ENCODE data around the gene TNIK. TPM values are rescaled to one million over a fixed set of nuclear protein-coding genes. Genes with fewer than 3 reads are reported as not detected.

TNIK gene
- total and polyA plus RNA-seq, 2 experiments from 2014 or later = 14.6 to 34.3 TPM

DNA sequence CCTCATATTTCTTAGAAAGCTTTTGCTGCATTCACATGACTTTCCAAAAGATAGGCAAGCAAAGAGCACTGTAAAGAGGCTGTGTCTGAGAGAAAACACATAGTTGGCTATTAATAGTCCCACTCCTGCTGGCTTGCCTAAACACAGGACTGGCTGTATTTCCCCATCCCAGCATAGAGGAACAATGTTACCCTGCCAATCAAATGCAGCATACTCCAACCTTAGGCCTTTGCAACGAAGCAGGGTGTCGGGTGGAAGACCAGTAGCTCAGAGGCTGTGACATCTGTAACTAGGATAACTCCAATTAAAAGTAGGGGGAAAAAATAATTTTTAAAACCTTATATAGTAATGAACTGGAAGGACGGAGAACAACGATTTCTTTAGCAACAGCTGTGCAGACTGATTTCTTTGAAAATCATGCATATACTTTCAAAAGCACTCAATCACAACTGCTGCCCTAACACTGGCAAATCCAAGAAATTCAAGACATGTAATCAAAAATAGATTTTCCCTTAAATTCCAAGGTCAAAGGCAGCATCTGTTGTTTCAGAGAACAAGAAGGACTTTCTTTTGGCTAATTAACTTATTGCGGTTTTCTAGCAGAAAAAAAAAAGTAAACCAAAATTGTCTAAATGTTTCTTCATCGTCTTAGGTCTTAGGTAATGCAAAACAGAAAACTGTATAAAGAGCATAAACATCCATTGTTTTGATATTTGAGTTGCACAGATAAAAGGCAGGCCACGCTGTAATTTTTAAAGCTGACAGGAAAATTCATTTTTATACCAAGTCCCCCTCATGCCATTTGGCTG is 139.3 kb downstream of the TNIK start (continued):
- TF ChIP-seq EZH2phosphoT487 (IDR thresholded peaks at IDR 0.05; ENCODE audit: unreplicated experiment) (no peak), ZNF331 (CRISPR knock-in tag; IDR thresholded peaks at IDR 0.05; ENCODE audit: low read depth) (no peak), ETS1 (IDR thresholded peaks at IDR 0.05) (no peak), NANOG (IDR thresholded peaks at IDR 0.05; ENCODE audit: borderline replicate concordance) (no peak), POLR2AphosphoS5 (IDR thresholded peaks at IDR 0.05; ENCODE audit: low read depth) (no peak), CREB1 (CRISPR knock-in tag; IDR thresholded peaks at IDR 0.05; ENCODE audit: low read depth) (no peak), STAT1 (IDR thresholded peaks at IDR 0.05; ENCODE audit: unreplicated experiment) (no peak), JUNB (IDR thresholded peaks at IDR 0.05; ENCODE audit: unreplicated experiment) (no peak), ZNF114 (CRISPR knock-in tag; IDR thresholded peaks at IDR 0.05) (no peak)
- TF ChIP-seq, protein P1, sequence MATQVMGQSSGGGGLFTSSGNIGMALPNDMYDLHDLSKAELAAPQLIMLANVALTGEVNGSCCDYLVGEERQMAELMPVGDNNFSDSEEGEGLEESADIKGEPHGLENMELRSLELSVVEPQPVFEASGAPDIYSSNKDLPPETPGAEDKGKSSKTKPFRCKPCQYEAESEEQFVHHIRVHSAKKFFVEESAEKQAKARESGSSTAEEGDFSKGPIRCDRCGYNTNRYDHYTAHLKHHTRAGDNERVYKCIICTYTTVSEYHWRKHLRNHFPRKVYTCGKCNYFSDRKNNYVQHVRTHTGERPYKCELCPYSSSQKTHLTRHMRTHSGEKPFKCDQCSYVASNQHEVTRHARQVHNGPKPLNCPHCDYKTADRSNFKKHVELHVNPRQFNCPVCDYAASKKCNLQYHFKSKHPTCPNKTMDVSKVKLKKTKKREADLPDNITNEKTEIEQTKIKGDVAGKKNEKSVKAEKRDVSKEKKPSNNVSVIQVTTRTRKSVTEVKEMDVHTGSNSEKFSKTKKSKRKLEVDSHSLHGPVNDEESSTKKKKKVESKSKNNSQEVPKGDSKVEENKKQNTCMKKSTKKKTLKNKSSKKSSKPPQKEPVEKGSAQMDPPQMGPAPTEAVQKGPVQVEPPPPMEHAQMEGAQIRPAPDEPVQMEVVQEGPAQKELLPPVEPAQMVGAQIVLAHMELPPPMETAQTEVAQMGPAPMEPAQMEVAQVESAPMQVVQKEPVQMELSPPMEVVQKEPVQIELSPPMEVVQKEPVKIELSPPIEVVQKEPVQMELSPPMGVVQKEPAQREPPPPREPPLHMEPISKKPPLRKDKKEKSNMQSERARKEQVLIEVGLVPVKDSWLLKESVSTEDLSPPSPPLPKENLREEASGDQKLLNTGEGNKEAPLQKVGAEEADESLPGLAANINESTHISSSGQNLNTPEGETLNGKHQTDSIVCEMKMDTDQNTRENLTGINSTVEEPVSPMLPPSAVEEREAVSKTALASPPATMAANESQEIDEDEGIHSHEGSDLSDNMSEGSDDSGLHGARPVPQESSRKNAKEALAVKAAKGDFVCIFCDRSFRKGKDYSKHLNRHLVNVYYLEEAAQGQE (IDR thresholded peaks at IDR 0.05; ENCODE audit: unreplicated experiment) = no peak
- TF ChIP-seq, protein P2, sequence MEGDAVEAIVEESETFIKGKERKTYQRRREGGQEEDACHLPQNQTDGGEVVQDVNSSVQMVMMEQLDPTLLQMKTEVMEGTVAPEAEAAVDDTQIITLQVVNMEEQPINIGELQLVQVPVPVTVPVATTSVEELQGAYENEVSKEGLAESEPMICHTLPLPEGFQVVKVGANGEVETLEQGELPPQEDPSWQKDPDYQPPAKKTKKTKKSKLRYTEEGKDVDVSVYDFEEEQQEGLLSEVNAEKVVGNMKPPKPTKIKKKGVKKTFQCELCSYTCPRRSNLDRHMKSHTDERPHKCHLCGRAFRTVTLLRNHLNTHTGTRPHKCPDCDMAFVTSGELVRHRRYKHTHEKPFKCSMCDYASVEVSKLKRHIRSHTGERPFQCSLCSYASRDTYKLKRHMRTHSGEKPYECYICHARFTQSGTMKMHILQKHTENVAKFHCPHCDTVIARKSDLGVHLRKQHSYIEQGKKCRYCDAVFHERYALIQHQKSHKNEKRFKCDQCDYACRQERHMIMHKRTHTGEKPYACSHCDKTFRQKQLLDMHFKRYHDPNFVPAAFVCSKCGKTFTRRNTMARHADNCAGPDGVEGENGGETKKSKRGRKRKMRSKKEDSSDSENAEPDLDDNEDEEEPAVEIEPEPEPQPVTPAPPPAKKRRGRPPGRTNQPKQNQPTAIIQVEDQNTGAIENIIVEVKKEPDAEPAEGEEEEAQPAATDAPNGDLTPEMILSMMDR (conservative IDR thresholded peaks at IDR 0.05; ENCODE audit: low read depth in 2 of 2) = no peak

GRCh38 chr3:171317171-171317570 is 143.0 kb downstream of the TNIK start:
- Histone ChIP-seq H3K79me2 (replicated peaks; ENCODE audit: insufficient read depth) (peaks cover 36% of the 10 kb centered on the region), H3K27ac (ENCODE audit: low read depth) (no peak overlapping the region), H3K36me3 (ENCODE audit: insufficient read depth) (no peaks in the 10 kb centered on the region), H3F3A (replicated peaks; ENCODE audit: low read depth) (no peaks in the 10 kb centered on the region), H4K20me1 (replicated peaks; ENCODE audit: insufficient read depth) (no peaks in the 10 kb centered on the region), H2AFZ (no peak overlapping the region), H3K4me1 (ENCODE audit: insufficient read depth) (peaks cover 16% of the 10 kb centered on the region), H3K9me2 (ENCODE audit: insufficient read depth) (no peaks in the 10 kb centered on the region), H3K27me3 (ENCODE audit: insufficient read depth) (no peaks in the 10 kb centered on the region), H3K4me3 (no peak overlapping the region), H3K4me2 (no peak overlapping the region)
- H3K36me3 Mint-ChIP-seq (ENCODE audit: low read depth) = no peaks in the 10 kb centered on the region
- H3K27ac Mint-ChIP-seq = no peak overlapping the region
- H3K27me3 Mint-ChIP-seq (ENCODE audit: insufficient read depth, low read depth, poor library complexity) = peaks cover 3% of the 10 kb centered on the region
- no peaks in the 10 kb centered on the region for H3K9me3 Mint-ChIP-seq
- DNase-seq (ENCODE audit: low spot score) (no peak), ATAC-seq (no peak)
- H3K4me3 Mint-ChIP-seq = no peak overlapping the region
- H3K4me1 Mint-ChIP-seq = peaks cover 33% of the 10 kb centered on the region
- no peak for TF ChIP-seq ETS1 (IDR thresholded peaks at IDR 0.05)
- no peak for TF ChIP-seq CREB1 (CRISPR knock-in tag; IDR thresholded peaks at IDR 0.05; ENCODE audit: low read depth)
- no peak for TF ChIP-seq EZH2phosphoT487 (IDR thresholded peaks at IDR 0.05; ENCODE audit: unreplicated experiment)
- no peak for TF ChIP-seq EZH2 (IDR thresholded peaks at IDR 0.05; ENCODE audit: low read depth, unreplicated experiment)
- TF ChIP-seq, protein P1 (IDR thresholded peaks at IDR 0.05; ENCODE audit: unreplicated experiment) = no peak
- TF ChIP-seq POLR2AphosphoS5 (IDR thresholded peaks at IDR 0.05; ENCODE audit: low read depth) = no peak
- TF ChIP-seq NANOG (IDR thresholded peaks at IDR 0.05; ENCODE audit: borderline replicate concordance) = no peak
